ENCODE data around the gene ARHGEF18.

Gene ARHGEF18

GRCh38 chr19:7349961-7350711 lies 1.4 kb downstream of the ARHGEF18 start:
- Histone ChIP-seq H3K4me1 (ENCODE audit: insufficient read depth, low read length) (peaks cover 47% of the 10 kb centered on the region), H4K20me1 (ENCODE audit: insufficient read depth, low read length) (no peaks in the 10 kb centered on the region), H2AFZ (ENCODE audit: low read depth, low read length) (no peak overlapping the region), H3K27me3 (ENCODE audit: insufficient read depth, low read length, poor library complexity) (no peaks in the 10 kb centered on the region), H3K9me3 (ENCODE audit: insufficient read depth, low read length, severe bottlenecking) (peaks cover 4% of the 10 kb centered on the region), H3K9ac (ENCODE audit: low read depth, low read length) (peak overlapping the region; percentile 62), H3K79me2 (ENCODE audit: insufficient read depth, low read length) (peaks cover 7% of the 10 kb centered on the region), H3K4me3 (ENCODE audit: low read depth in 1 of 2, low read length in 2 of 2) (peak overlapping the region in 1 of 2 experiments; percentile 54; a peak in 2 of 4 replicates), H3K27ac (ENCODE audit: low read length) (peak overlapping the region; percentile 98), H3K4me2 (ENCODE audit: insufficient read depth, low read length) (peak overlapping the region; percentile 66), H3K36me3 (ENCODE audit: insufficient read depth, low read length) (peaks cover 9% of the 10 kb centered on the region)
- peak; percentile 80 for ATAC-seq (ENCODE audit: insufficient read depth, low read depth)
- peak; percentile 91 for DNase-seq
- TF ChIP-seq, protein P1, sequence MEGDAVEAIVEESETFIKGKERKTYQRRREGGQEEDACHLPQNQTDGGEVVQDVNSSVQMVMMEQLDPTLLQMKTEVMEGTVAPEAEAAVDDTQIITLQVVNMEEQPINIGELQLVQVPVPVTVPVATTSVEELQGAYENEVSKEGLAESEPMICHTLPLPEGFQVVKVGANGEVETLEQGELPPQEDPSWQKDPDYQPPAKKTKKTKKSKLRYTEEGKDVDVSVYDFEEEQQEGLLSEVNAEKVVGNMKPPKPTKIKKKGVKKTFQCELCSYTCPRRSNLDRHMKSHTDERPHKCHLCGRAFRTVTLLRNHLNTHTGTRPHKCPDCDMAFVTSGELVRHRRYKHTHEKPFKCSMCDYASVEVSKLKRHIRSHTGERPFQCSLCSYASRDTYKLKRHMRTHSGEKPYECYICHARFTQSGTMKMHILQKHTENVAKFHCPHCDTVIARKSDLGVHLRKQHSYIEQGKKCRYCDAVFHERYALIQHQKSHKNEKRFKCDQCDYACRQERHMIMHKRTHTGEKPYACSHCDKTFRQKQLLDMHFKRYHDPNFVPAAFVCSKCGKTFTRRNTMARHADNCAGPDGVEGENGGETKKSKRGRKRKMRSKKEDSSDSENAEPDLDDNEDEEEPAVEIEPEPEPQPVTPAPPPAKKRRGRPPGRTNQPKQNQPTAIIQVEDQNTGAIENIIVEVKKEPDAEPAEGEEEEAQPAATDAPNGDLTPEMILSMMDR (IDR thresholded peaks at IDR 0.05; ENCODE audit: borderline replicate concordance, extremely low read depth, low read length, poor library complexity, severe bottlenecking): peak; percentile 35
- TF ChIP-seq EZH2 (IDR thresholded peaks at IDR 0.05; ENCODE audit: borderline replicate concordance, low read depth, low read length, severe bottlenecking): no peak

- H3K79me2 ChIP-seq (ENCODE audit: insufficient read depth, low read length): peaks cover 7% of the 10 kb centered on the region
- no peaks in the 10 kb centered on the region for H4K20me1 ChIP-seq (ENCODE audit: insufficient read depth, low read length)
- H3K36me3 ChIP-seq (ENCODE audit: insufficient read depth, low read length): peaks cover 10% of the 10 kb centered on the region
- TF ChIP-seq EZH2 (IDR thresholded peaks at IDR 0.05; ENCODE audit: borderline replicate concordance, low read depth, low read length, severe bottlenecking): no peak
- TF ChIP-seq, protein P1 (IDR thresholded peaks at IDR 0.05; ENCODE audit: borderline replicate concordance, extremely low read depth, low read length, poor library complexity, severe bottlenecking): no peak
- peaks cover 39% of the 10 kb centered on the region for H3K4me1 ChIP-seq (ENCODE audit: insufficient read depth, low read length)
- H3K9me3 ChIP-seq (ENCODE audit: insufficient read depth, low read length, severe bottlenecking): peaks cover 4% of the 10 kb centered on the region
- ATAC-seq (ENCODE audit: insufficient read depth, low read depth) (no peak), DNase-seq (no peak)
- no peak overlapping the region for H3K27ac ChIP-seq (ENCODE audit: low read length)
- H3K9ac ChIP-seq (ENCODE audit: low read depth, low read length): no peak overlapping the region
- H3K4me3 ChIP-seq (ENCODE audit: low read depth in 1 of 2, low read length in 2 of 2): no peak overlapping the region
- no peak overlapping the region for H3K4me2 ChIP-seq (ENCODE audit: insufficient read depth, low read length)
- no peaks in the 10 kb centered on the region for H3K27me3 ChIP-seq (ENCODE audit: insufficient read depth, low read length, poor library complexity)
- H2AFZ ChIP-seq (ENCODE audit: low read depth, low read length): no peak overlapping the region
Measured at GRCh38 chr19:7351861-7352260, 3.1 kb downstream of the ARHGEF18 start.

DNA sequence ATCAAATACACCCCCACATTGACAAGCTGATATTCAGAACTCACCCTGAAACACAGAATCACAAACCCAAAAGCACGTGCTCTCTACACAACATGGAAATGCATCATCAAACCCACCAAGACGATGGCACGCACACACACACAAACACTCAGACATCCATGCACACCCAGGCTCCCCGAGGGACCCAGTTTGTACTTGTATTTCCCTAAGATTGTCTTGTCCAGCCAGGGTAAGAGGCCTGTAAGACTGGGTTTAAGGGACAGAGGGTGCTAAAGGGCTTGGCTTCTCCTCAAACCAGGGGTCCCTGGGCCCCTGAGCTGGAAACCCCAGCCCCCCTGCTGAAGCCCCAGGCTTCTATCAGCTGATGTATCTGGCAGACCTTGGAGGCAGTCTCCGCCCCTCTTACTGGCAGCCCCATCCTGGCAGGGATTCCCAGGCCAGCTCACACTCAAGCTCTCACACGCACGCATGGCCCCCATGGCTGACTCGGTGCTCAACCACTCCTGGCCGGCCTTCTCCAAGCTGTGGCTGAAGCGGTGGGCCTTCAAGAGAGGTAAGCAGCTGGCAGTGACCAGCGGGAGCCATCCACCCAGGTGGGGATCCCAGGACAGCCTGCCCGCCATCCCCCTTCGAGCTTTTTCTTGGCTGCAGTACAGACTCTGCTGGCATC lies 6.5 kb downstream of the ARHGEF18 start:
- TF ChIP-seq EZH2 (IDR thresholded peaks at IDR 0.05; ENCODE audit: borderline replicate concordance, low read depth, low read length, severe bottlenecking): no peak
- TF ChIP-seq, protein P1 (IDR thresholded peaks at IDR 0.05; ENCODE audit: borderline replicate concordance, extremely low read depth, low read length, poor library complexity, severe bottlenecking): no peak
- H3K27me3 ChIP-seq (ENCODE audit: insufficient read depth, low read length, poor library complexity): no peaks in the 10 kb centered on the region
- peaks cover 5% of the 10 kb centered on the region for H3K79me2 ChIP-seq (ENCODE audit: insufficient read depth, low read length)
- no peaks in the 10 kb centered on the region for H4K20me1 ChIP-seq (ENCODE audit: insufficient read depth, low read length)
- H3K27ac ChIP-seq (ENCODE audit: low read length): no peak overlapping the region
- H3K4me2 ChIP-seq (ENCODE audit: insufficient read depth, low read length): no peak overlapping the region
- ATAC-seq (ENCODE audit: insufficient read depth, low read depth) (no peak), DNase-seq (no peak)
- H3K9me3 ChIP-seq (ENCODE audit: insufficient read depth, low read length, severe bottlenecking): peaks cover 4% of the 10 kb centered on the region
- peaks cover 9% of the 10 kb centered on the region for H3K4me1 ChIP-seq (ENCODE audit: insufficient read depth, low read length)
- no peak overlapping the region for H2AFZ ChIP-seq (ENCODE audit: low read depth, low read length)
- H3K9ac ChIP-seq (ENCODE audit: low read depth, low read length): no peak overlapping the region
- no peak overlapping the region for H3K4me3 ChIP-seq (ENCODE audit: low read depth in 1 of 2, low read length in 2 of 2)
- H3K36me3 ChIP-seq (ENCODE audit: insufficient read depth, low read length): peaks cover 10% of the 10 kb centered on the region

Measured in DND-41 (cell line).